NCI-H82 treated with DMSO at 0.1 percent for 48 hours (cell line): ENCODE data around the gene LTBP1.

Experiments
- DNase-seq: peaks from one replicate; lab custom pipeline; 2025; ENCODE audit not compliant: unreplicated experiment; lab: John Stamatoyannopoulos, UW

The LTBP1 gene

DNA sequence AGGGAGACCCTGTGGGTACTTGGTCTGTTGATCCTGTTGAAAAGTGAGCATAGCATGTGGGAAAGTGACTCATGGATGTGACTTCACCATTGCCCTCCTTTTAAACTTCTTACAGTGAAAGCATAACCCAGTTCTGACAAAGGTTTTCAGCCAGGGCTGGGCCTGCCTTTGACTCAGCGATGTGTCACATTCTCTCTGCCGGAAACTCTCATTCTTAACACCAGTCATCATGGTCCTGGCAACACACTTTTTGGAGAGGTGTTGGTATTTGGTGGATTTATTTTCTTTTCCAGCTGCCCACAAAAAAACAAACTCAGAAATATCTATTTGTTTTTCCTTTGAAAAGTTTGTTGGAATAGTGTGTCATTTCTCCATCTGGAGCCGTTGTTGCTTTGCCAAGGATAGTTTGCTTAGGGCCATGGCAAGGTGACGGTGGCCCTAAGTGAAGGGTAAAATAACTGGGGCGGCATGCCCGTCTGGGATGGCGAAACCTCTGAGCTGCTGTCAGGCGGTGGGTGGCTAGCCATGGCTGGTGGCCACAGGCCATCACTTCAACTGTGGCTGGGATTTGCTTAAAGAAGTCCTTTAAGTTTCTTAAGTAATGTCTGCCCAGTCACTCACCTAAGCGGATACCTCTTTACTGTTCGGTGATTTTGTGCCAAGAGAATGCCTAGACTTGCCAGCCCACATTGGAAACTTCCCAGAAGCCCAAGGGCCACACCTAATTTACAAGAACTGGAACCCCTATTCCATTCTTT, 123.3 kb downstream of the LTBP1 start:
- DNase-seq = no peak

DNA sequence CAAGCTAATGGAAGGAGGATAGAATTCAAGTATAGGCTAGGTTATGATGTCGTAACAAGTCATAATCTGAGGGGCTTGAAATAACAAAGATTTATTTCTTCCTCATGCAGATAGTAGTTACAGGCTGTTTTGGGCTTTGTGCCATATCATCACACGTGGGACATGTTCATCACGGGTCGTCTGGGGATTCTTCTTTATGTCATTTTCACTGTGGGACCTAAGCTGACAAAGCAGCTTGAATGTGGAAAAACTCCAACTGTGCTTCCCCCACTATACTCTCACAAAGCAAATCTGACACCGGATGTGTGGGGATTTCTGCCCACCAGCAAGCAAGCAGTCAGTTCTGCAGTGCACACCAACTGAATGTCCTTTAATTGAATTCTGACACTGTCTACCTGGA, 124.8 kb downstream of the LTBP1 start:
- no peak for DNase-seq

DNA sequence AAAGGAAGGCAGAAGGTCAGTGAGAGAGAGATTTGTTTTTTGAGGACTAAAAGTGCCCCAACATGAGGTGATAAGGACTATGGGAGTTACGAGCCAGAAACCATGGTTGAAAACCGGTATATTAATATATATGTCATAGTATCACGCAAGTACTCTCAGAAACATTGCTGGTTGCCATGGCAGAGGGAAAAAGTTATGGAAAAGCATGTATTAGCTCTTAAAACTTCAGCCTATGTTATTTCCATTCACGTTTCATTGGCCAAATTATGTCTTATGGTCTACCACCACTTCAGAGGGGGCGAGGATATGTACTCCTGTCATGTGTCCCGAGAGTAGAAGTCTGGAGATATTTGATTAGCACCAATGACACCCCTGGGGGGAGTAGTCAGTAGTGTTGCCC, 125.9 kb downstream of the LTBP1 start:
- no peak for DNase-seq

DNA sequence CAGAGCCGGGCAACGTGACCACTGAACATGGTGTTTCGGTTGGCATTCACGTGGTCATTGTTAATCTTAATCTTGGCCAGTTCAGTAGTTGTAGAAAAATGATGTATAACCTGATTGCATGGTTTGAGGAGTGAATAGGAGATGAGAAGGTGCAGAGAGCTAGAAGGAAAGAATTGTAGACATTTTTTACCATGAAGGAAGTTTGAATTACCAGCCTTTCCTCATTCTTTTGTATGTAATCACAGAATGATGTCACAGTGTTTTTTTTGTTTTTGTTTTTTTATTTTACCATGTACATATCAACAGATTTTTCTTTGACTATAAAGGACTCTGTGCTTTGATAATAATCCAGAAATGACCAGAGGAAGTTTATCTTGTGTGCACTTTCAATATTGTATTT, 126.3 kb downstream of the LTBP1 start:
- no peak for DNase-seq

DNA sequence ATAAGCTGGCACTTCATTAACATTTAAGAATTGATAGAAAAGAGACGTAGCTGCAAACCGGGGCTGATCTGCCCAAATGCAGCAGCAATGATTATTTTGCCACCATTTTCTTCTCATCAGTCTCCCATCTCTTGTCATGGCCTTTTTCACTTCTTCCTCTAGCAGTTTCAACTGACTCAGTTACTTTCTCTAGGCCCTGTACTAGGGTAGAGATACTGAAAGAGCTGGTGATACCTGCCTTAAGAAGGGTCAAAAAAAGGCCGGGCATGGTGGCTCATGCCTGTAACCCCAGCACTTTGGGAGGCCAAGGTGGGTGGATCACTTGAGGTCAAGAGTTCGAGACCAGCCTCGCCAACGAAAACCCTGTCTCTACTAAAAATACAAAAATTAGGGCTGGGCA, 127.4 kb downstream of the LTBP1 start:
- no peak for DNase-seq

DNA sequence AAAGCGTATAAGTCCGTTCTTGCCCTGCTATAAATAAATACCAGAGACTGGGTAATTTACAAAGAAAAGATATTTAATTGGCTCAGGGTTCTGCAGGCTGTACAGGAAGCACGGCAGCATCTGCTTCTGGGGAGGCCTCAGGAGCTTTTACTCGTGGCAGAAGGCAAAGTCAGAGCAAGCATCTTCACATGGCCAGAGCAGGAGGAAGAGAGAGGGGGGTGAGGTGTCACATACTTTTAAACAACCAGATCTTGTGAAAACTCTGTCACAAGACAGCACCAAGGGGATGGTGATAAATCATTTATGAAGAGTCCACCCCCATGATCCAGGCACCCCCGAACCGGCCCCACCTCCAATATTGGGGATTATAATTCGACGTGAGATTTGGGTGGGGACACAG, 130.6 kb downstream of the LTBP1 start:
- no peak for DNase-seq

DNA sequence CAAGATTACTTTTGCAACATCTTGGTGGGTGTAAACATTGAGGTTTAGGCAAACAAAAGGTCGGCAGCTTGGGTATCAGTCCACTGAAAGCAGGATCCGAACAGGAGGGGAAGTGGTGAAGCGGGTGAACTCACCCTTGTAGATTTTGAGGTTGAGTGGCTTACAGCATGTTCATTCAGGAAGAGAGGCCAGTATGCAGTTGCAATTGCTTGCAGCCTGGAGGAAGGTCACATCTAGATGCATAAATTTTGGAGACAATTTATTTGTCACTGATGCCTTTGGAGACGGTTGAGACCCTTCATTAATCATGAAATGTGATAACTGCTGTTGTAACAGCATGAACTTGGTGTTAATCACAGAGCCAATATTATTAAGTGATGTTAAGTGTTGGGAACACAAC, 131.1 kb downstream of the LTBP1 start:
- DNase-seq = no peak

DNA sequence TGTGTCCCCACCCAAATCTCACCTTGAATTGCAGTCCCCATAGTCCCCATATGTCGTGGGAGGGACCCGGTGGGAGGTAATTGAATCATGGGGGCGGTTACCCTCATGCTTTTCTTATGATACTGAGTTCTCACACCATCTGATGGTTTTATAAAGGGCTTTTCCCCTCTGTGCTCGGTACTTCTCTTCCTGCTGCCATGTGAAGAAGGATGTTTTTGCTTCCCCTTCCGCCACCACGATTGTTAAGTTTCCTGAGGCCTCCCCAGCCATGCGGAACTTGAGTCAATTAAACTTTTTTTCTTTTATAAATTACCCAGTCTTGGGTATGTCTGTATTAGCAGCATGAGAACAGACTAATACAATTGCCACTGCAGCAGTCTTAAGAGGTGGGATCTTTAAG, 134.9 kb downstream of the LTBP1 start:
- no peak for DNase-seq

GRCh38 chr2:33083699-33084387, 137.1 kb downstream of the LTBP1 start:
- DNase-seq = no peak

- DNase-seq = no peak
Measured at GRCh38 chr2:33084433-33084832, 137.7 kb downstream of the LTBP1 start.

GRCh38 chr2:33085646-33086045, 138.9 kb downstream of the LTBP1 start:
- no peak for DNase-seq

DNA sequence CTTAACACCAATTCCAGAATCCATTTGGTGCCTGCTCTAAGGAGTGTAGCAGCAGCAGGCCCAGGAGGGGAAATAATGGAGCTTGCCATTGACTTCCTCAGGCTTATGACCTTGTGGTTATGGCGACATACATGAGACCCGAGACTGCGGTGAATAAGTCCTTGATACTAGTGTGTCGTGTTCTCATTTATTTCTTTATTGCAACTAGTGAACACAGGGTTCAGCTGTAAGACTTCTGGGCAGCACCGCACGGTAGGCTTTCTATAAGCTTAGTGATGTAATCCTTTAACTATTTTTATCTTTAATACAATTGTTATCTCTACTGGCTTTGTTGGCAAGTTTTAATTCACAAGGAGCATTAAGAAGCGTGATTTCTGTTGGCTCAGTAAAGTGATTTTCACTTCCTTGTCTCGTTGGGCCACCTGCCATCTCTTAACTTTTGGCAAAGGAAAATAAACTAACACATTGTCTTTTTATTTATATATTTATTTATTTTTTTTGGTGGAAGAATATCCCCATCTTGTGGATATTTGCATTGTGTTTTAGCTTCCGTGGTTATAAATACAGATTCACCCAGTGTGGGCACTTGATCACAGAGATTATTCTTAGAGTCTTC, 139.8 kb downstream of the LTBP1 start:
- no peak for DNase-seq

DNA sequence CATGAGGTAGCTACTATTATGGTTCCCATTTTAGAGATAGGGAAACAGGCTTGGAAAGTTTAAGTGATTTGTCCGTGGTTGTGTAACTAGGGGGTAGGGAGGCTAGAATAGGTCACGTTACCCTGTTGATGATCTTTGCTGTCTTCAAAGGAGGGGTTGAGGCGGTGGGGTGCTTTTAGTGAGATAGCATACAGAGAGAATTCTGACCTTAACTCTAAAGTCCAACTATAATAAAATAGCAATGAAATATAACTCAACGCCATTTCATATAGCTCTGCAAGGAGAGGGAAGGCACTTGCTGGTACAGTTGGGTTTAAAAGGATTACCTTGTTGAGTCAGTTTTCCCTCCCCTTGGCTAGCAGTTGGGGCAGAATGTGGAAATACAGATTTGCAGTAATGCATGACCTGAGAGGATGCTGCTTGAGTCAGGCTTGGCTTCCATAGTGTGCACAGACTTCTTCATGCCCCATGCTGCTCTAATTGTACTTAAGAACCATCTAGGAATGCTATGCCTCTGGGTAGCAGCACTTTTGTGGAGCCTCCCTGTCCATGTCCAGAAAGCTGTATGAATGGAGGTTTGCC, 143.9 kb downstream of the LTBP1 start:
- DNase-seq = no peak

DNA sequence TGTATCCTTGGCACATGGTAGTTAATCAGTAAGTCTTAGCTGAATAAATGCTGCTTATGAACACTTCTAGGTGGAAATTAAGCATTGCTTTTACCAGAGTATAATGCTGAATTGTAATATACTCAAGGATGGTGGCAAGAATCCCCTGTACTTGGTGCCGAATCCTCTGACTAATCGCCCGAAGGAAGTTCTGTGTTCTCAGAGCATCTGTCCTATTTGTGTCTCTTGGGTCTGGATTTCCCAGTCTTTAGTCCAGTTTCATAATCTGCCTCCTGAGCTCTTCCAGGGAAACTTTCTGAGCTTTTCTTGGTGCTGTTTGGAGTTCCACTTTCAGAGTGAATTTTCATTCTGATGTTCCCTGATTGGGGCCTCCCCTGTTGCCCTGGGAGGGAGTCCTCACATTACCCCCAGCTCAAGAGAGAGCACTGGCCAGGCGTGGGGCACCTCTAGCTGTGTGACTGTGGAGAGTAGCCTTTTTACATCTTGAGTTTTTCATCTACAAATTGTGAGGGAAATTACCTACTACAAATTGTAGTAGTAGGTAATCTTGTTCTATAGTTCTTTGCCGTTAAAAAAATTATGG, 144.9 kb downstream of the LTBP1 start:
- no peak for DNase-seq

DNA sequence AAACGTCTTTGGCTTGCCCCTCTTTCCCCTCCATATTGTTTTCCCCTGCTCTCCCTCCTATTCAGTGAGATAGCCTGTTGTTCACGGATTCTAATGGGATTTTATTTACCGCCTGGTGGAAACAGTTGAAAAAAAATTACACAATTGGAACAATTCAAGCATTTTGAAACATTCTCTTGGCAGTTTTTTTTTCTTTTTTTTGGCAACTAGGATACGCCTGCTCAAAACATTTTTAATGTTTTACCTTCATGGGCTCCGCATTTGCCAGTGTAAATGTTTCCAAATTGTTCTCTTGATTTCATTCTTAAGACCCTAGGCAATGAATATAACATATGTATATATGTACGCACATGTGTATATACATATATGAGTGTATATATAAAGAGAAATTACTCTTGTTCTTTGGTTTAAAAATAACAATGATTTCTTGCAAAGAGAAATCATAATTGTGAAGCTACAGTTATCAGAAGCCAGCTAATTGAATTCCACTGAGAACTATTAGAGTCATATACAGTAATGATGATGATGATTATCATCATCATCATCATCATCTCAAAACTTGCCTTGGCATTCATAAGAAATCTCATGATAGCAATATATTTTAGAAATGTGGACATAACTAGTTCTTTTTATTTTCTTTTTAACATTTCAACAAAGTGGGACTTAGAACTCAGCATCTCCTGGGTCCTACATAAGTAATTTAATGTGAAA, 146.7 kb downstream of the LTBP1 start:
- DNase-seq = no peak

- DNase-seq = no peak
Measured at GRCh38 chr2:33094303-33094702, 147.6 kb downstream of the LTBP1 start.

DNA sequence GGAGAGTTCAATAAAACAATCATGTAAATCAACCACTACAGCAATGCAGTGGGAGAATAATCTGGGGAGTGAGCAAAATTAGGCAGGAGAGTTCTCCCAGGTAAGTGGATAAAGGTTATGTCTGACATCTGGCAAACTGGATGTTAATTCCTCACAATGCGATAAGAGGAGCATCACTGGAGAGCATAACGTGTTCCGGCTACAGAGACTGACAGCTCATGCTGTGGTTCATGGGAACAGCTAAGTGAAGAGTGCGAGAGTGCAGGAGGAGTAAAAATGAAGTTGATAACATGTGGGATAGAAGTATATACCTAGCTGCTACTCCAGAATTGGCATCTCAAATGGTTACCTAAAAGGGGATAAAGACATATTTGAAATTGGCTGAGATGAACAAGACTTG, 153.2 kb downstream of the LTBP1 start:
- no peak for DNase-seq

DNA sequence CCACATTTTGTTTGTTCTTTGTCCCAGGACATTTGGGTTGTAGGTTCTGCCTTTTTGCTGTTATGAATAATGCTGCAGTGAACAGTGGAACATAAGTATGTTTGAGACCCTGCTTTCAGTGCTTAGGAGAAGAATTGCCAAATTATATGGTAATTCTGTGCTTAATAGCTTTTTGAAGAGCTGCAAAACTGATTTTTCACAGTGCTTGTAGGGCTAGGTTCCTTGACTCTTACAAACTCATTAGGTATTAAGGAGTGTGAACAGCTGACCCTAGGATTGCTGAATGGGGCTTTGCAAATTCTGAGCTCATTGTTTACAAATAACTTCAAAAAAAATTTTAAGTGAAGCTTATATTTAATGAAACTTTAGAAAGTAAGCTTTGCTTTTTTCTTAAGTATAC, 154.2 kb downstream of the LTBP1 start:
- DNase-seq = no peak

DNA sequence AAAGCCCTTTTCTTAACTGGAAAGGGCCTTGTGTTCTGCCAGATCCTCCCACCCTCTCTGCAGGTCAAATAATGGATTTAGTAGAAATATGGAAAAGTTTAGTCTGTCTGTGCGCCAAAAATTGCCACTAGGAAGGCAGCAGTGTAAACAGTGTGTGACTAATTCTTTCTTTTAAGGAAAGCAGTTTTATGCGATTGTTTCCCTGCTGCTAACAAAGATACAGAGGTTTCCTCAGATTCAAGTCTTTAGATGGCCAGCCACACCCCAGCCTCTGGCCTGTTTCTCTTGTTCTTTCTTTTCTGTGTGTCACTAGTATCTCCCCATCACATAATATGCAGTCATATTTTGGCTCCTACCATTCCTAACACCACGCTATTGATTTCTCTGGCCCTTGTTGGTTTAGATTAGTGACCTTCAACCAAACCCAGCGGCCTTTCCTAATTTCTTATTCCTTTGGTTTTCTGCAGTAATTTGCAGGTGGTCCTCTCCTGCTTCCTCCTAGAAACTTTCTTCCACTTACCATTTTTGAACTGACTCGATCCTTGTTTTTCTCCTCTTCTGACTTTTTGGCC, 157.4 kb downstream of the LTBP1 start:
- DNase-seq = no peak

- no peak for DNase-seq
Measured at GRCh38 chr2:33104726-33105125, 158.0 kb downstream of the LTBP1 start.

DNA sequence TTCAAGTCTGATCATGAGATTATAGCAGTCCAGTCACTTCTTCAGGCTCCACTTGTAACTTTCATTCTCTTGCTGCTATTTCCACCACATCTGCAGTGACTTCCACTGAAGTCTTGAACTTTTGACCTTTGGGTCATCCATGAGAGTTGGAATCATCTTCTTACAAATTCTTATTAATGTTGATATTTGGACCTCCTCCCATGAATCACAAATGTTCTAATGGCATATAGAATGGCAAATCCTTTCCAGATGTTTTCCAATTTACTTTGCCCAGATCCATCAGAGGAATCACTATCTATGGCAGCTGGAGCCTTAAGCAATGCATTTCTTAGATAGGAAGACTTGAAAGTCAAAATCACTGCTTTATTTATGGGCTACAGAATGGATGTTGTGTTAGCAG, 159.4 kb downstream of the LTBP1 start:
- no peak for DNase-seq
